HT1080 (cell line): ENCODE results near the gene DNAJC17. TPM values are rescaled to one million over a fixed set of nuclear protein-coding genes. Genes with fewer than 3 reads are reported as not detected.

ENCODE experiments used
- DNase-seq: peaks from one replicate; pipeline ENCODE4 v3.0.0-alpha.2; 2015; ENCODE audit warnings: low read depth
- small RNA-seq: library from RNA; depleted of rRNA; stranded (forward); fragments of <200 nt; gene quantifications from one replicate; pipeline ENCODE3, GENCODE V24; 2014
- total RNA-seq: library from RNA; depleted of rRNA; stranded (reverse); fragments of >200 nt; shearing (Covaris generic); gene quantifications from 2 replicates; pipeline ENCODE4 v1.2.3, GENCODE V29; 2014; rRNA removed

The DNAJC17 gene
- total RNA-seq, 1 experiment from 2014 or later, result 28.0 TPM

DNA sequence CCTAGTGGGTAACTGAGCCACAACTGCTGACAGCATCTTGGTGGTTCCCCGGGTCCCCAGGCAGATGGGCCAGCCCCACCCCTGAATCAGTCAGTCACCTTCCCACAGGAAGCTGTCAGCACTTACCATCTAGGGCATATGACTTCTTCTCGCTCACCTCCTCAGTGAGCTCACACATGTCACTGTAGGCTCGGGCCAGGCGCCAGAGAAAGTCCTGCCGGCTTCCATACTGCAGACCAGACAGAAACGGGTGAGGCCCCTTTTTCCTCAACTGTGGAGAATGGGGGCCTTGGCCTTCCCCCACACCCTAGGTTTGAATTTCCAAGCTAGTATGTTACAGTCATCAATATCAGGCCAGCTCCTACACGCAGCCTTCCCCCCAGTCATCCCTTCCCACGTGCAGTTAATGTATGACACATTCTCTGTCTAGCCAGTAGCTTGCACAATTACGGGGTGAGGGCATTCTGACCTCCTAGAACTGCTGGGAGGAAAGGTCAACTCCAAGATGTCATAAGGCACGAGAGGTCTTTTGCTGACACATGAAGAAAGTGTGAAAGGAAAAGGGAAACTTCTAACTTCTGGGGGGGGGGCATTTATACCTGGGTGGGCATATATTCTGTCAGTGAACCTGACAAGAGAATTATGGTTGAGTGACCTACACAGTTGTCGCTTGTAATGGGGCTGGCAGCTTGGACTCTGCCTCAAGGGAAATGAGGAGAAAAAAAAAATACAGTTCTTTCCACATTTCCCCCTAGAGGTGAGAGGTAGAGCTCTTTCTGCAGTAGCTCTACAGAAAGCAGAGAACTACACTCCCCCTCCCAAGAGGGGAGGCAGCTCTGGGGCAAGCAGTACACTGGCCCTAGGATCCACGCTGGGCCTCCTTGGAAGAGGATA, 63.1 kb downstream of the DNAJC17 start:
- peak; percentile 66 for DNase-seq

DNA sequence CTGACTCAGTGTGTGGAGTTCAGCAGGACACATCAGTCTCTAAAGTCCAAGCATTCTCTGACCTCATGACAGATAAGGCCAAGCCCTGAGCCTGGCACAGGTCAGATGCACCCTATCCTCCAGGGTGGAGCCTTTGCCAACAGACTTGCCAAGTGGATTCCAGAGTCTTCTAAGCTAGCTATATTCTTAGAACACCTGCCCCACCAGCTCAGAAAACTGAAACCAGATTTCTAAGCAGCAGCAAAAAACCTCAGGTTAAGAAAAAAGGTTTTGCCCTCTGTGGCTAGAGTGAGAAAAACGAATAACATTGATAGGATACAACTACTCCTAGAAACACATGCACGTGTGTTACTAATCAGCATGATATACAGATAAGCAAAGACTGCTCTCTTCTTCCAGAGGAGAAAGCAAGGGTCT, 63.8 kb downstream of the DNAJC17 start:
- DNase-seq, result no peak

DNA sequence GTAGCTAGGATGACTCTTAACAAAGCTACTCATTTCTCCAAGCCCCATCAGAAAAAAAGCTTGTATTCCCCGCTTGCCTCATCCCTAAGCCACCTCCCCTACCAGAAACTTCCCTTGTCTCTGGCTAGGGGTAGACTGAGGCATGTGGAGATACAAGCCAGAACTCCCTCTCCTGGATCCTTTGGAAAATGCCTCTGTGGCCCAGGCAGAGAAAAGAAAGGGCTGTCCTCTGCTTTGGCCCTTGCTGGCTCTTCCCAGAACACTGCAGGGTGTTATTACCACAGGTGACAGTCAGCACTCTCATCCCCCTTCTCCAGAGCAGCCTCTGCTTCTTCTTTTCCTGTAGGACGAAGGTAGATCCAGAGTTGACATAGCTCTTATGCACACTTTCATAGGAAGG, 67.4 kb downstream of the DNAJC17 start:
- no peak for DNase-seq

DNA sequence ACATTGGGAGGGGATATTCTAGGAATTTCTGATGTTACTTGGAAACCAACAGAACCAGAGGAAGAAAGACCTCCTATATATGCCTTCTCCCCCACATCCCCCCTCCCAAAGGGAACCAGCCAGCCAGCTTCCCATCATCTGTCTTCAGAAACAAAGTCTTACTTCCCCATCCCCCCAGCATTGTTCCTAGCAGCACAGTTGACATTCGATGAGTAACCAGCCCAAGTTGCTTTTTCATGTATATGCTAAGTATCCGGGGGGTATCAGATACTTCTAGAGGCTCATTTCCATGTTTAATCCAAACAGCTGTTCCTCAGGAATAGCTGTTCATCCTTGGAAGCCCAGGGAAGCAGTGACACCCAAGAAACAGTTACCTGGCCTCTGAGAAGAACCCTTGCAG, 68.2 kb downstream of the DNAJC17 start:
- DNase-seq, result no peak

DNA sequence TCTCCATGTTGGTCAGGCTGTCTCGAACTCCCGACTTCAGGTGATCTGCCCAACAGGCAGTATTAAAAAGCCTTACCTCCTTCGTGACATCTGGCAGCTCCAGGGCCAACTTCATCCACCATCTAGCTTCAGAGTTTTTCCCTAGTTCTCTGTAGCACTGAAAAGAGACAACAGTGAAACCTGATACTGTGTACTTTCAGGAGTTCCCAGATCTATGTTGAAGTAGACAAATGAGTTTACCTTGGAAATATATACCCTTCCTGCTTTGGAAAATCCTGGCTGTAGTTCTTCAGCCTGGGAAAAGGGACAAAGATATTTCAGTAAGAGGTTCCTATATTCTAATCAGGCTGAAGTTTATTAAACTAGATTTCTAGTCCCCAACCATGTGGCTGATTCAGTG, 70.2 kb downstream of the DNAJC17 start:
- DNase-seq, result no peak

DNA sequence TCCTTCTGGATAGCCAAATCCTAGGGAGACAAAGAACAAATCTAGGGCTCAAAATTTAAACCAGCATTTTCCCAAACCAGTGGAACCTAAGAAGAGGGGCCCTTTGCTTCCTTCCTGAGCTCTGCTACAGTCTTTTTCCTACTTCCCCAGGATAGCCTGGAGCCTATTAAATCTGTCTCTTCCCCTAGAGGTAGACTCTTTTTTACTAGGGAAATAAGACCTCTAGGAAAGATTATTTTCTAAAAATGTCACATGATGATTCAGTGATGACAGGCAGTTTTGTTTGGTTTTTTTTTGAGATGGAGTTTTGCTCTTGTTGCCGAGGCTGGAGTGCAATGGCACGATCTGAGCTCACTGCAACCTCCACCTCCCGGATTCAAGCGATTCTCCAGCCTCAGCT, 70.7 kb downstream of the DNAJC17 start:
- DNase-seq, result no peak

DNA sequence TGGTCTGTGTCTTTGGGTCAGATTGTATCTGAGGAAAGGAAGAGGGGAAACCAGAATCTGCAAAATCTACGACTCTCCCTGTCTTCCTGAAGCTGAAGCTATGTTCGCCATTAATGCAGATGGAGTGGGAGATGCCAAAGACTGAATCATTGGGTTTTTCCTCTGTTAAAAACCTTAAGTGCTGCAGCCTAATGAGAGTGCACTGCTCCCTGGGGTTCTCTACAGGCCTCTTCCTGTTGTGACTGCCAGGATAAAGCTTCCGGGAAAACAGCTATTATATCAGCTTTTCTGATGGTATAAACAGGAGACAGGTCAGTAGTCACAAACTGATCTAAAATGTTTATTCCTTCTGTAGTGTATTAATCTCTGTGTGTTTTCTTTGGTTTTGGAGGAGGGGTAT, 76.2 kb downstream of the DNAJC17 start:
- no peak for DNase-seq

DNA sequence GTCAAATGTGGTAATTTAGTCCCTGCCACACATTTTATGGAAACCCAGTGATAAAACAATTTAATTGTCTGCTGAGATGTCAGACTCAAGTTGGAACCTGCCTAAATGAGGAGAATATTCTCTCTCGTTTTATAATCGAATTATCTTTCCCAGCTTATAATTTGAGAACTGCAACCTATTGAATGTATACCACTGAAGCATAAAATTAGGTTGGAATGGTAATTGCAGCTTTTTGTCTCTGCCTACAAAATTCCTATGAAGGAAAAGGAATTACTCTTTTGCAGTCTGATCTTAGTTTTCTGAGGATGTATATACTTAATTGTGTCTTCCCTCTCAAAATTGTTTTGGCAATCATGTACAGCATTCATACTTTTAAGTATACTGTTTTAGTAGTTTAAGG, 83.4 kb downstream of the DNAJC17 start:
- no peak for DNase-seq

DNA sequence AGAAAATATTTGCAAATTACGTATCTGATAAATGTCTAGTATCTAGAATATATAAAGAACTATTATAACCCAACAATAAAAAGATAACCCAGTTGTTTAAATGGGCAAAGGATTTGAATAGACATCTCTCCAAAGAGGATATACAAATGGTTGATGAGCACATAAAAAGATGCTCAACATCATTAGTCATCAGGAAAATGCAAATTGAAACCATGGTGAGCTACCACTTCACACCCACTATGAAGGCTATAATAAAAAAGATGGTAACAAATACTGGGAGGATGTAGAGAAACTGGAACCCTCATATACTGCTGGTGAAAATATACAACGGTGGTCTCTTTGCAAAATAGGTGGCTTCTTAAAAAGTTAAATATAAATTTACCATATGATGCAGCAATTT, 84.3 kb downstream of the DNAJC17 start:
- peak; percentile 24 for DNase-seq

DNA sequence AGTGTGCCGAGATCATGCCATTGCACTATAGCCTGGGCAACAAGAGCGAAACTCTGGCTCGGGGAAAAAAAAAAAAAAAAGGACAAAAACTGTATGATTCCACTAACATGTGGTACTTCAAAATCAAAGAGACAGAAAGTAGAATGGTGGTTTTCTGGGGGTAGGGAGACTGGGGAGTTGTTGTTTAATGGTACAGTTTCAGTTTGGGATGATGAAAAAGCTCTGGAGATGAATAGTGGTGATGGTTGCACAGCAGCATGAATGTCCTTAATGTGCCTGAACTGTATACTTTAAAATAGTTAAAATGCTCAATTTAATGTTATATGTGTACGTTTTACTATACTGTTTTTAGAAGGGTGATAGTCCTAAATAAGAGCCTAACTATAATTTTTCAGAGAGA, 84.9 kb downstream of the DNAJC17 start:
- no peak for DNase-seq

DNA sequence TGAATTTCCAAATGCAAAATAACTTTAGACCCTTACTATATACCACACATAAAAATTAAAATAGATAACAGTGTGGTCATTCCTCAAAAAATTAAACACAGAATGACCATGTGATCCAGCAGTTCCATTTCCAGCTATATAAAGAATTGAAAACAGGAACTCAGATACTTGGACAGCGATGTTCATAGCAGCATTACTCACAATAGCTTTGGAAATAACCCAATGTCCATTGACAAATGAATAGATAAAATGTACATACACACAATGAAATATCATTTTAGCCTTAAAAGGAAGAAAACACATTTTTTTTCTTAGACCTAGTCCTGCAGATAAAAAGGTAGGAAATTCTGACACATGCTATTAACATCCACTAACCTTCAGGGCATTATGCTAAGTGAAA, 85.6 kb downstream of the DNAJC17 start:
- DNase-seq, result no peak

DNA sequence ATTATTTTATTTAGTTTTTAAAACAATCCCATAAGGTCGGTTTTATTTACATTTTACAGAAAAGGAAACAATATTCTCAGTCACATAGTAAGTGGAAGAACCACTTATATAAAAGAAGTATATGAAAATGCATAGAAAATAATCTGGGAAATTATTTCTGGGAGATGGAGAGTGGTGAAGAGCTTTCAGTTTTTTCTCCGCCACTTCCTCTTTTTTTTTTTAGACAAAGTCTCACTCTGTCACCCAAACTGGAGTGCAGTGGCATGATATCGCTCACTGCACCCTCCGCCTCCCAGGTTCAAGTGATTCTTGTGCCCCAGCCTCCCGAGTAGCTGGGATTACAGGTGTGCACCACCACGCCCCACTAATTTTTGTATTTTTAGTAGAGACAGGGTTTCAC, 91.1 kb downstream of the DNAJC17 start:
- DNase-seq, result no peak

Small RNA genes within 50 kb of the gene (small RNA-seq; reads per million reads assigned to genes)
- not detected for gene SUMO2P15

Other genes with a start within 250 kb of the DNAJC17 start
- 7.8 and 19.5 TPM in 2 replicates for gene CCDC32, start 242.4 kb downstream of the DNAJC17 start, total RNA-seq
- gene RPUSD2, start 238.2 kb downstream of the DNAJC17 start, total RNA-seq, result 21.0 and 22.8 TPM in 2 replicates
- gene KNL1, start 213.2 kb downstream of the DNAJC17 start, total RNA-seq, result 27.0 and 27.3 TPM in 2 replicates
- gene RAD51, start 112.3 kb downstream of the DNAJC17 start, total RNA-seq, result 10.9 and 17.7 TPM in 2 replicates
- 12.9 and 26.9 TPM in 2 replicates for gene RMDN3, start 52.2 kb downstream of the DNAJC17 start, total RNA-seq
- 0.51 TPM in 1 of 2 replicates, not detected in the other for gene GCHFR, start 43.4 kb downstream of the DNAJC17 start, total RNA-seq
- gene C15orf62, start 37.5 kb downstream of the DNAJC17 start, total RNA-seq, result 0.16 and 0.27 TPM in 2 replicates
- gene ZFYVE19, start 384 bp downstream of the DNAJC17 start, total RNA-seq, result 18.4 and 22.3 TPM in 2 replicates
- gene PPP1R14D, start 21.2 kb upstream of the DNAJC17 start, total RNA-seq, result not detected in 2 replicates
- gene SPINT1, start 36.6 kb upstream of the DNAJC17 start, total RNA-seq, result 0.35 and 0.63 TPM in 2 replicates
- gene RHOV, start 66.8 kb upstream of the DNAJC17 start, total RNA-seq, result 0.43 and 1.5 TPM in 2 replicates
- 36.4 and 36.8 TPM in 2 replicates for gene VPS18, start 87.0 kb upstream of the DNAJC17 start, total RNA-seq
- 0.20 and 0.31 TPM in 2 replicates for gene DLL4, start 121.9 kb upstream of the DNAJC17 start, total RNA-seq
- gene CHAC1, start 146.0 kb upstream of the DNAJC17 start, total RNA-seq, result 9.4 and 11.8 TPM in 2 replicates